ENCODE measurements around the gene ENTHD1. TPM values are rescaled to one million over a fixed set of nuclear protein-coding genes. Genes with fewer than 3 reads are reported as not detected.

ENTHD1 gene
- total RNA-seq, 2 donors from 2014 or later, result 0.09 to 5.1 TPM

- H3K4me3 ChIP-seq, result no peak within 1 kb of the TSS
- intact Hi-C loops (cut with DNase I), result no loop called here
- H3K27ac ChIP-seq, result no peak within 1 kb of the TSS
- TF ChIP-seq CTCF (IDR thresholded peaks at IDR 0.05), result no peak
- no peak for TF ChIP-seq POLR2A (IDR thresholded peaks at IDR 0.05)
- TF ChIP-seq POLR2AphosphoS5 (IDR thresholded peaks at IDR 0.05), result no peak
- H3K4me1 ChIP-seq (replicated peaks), result no peaks in the 10 kb centered on the region
- 81% methylated on average over 4 of the region's 4 CpGs for WGBS
- no peak for DNase-seq (ENCODE audit: low spot score)
- no peaks in the 10 kb centered on the region for H3K9me3 ChIP-seq
- no peaks in the 10 kb centered on the region for H3K27me3 ChIP-seq (replicated peaks; ENCODE audit: insufficient read depth)
- H3K36me3 ChIP-seq, result no peaks in the 10 kb centered on the region
These were observed 7.0 kb upstream of the ENTHD1 start, which contains the start of gene GRAP2 for GRCh38 chr22:39900306-39901227. GRAP2 (plus strand) TSS chr22:39901084; CDS start chr22:39947107, 46,023 bp downstream.

GRCh38 chr22:39898997-39899396 lies 5.4 kb upstream of the ENTHD1 start:
- no peak for TF ChIP-seq POLR2AphosphoS5 (IDR thresholded peaks at IDR 0.05)
- TF ChIP-seq POLR2A (IDR thresholded peaks at IDR 0.05), result no peak
- no peak for TF ChIP-seq CTCF (IDR thresholded peaks at IDR 0.05)
- Histone ChIP-seq H3K36me3 (no peaks in the 10 kb centered on the region), H3K27me3 (replicated peaks; ENCODE audit: insufficient read depth) (no peaks in the 10 kb centered on the region), H3K4me1 (replicated peaks) (no peaks in the 10 kb centered on the region), H3K4me3 (no peak overlapping the region), H3K27ac (no peak overlapping the region), H3K9me3 (no peaks in the 10 kb centered on the region)
- DNase-seq (ENCODE audit: low spot score), result no peak
- intact Hi-C loops (cut with DNase I), result no loop called here
- WGBS, result 78% methylated on average over 2 of the region's 2 CpGs

- H3K4me1 ChIP-seq (replicated peaks), result no peaks in the 10 kb centered on the region
- WGBS, result 83% methylated on average over 3 of the region's 3 CpGs
- DNase-seq (ENCODE audit: low spot score), result no peak
- H3K27ac ChIP-seq, result no peak overlapping the region
- H3K36me3 ChIP-seq, result no peaks in the 10 kb centered on the region
- intact Hi-C loops (cut with DNase I), result no loop called here
- no peaks in the 10 kb centered on the region for H3K27me3 ChIP-seq (replicated peaks; ENCODE audit: insufficient read depth)
- H3K9me3 ChIP-seq, result no peaks in the 10 kb centered on the region
- TF ChIP-seq CTCF (IDR thresholded peaks at IDR 0.05) (no peak), POLR2A (IDR thresholded peaks at IDR 0.05) (no peak), POLR2AphosphoS5 (IDR thresholded peaks at IDR 0.05) (no peak)
- H3K4me3 ChIP-seq, result no peak overlapping the region
These were observed 4.3 kb upstream of the ENTHD1 start for GRCh38 chr22:39897841-39898240.

- intact Hi-C loops (cut with DNase I), result no loop called here
- Histone ChIP-seq H3K27ac (no peak overlapping the region), H3K27me3 (replicated peaks; ENCODE audit: insufficient read depth) (no peaks in the 10 kb centered on the region), H3K9me3 (no peaks in the 10 kb centered on the region), H3K4me1 (replicated peaks) (no peaks in the 10 kb centered on the region), H3K36me3 (no peaks in the 10 kb centered on the region), H3K4me3 (no peak overlapping the region)
- DNase-seq (ENCODE audit: low spot score), result no peak
- 85% methylated on average over 6 of the region's 6 CpGs for WGBS
- TF ChIP-seq POLR2AphosphoS5 (IDR thresholded peaks at IDR 0.05), result no peak
These were observed 2.9 kb upstream of the ENTHD1 start for GRCh38 chr22:39896313-39896996.

- Histone ChIP-seq H3K27ac (no peak overlapping the region), H3K27me3 (replicated peaks; ENCODE audit: insufficient read depth) (no peaks in the 10 kb centered on the region), H3K36me3 (no peaks in the 10 kb centered on the region), H3K4me1 (replicated peaks) (no peaks in the 10 kb centered on the region), H3K4me3 (no peak overlapping the region), H3K9me3 (no peaks in the 10 kb centered on the region)
- 94% methylated on average over 1 of the region's 1 CpG for WGBS
- no peak for DNase-seq (ENCODE audit: low spot score)
- no peak for TF ChIP-seq POLR2A (IDR thresholded peaks at IDR 0.05)
- no peak for TF ChIP-seq CTCF (IDR thresholded peaks at IDR 0.05)
- TF ChIP-seq POLR2AphosphoS5 (IDR thresholded peaks at IDR 0.05), result no peak
- intact Hi-C loops (cut with DNase I), result no loop called here
These were observed 2.1 kb upstream of the ENTHD1 start for GRCh38 chr22:39895682-39896081.
